Measurements from ENCODE around the gene PRXL2A. TPM values are rescaled to one million over a fixed set of nuclear protein-coding genes. Genes with fewer than 3 reads are reported as not detected.
"Not testable (repeated sequence)": the region's sequence is repeated elsewhere in the genome, so short reads cannot be mapped to it uniquely, and the experiment has no call there.

PRXL2A gene, protein sequence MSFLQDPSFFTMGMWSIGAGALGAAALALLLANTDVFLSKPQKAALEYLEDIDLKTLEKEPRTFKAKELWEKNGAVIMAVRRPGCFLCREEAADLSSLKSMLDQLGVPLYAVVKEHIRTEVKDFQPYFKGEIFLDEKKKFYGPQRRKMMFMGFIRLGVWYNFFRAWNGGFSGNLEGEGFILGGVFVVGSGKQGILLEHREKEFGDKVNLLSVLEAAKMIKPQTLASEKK
- total RNA-seq (2012; rRNA removed): 0.25 and 0.44 TPM in 2 replicates

- Histone ChIP-seq H3K4me3 (ENCODE audit: low read length) (peak within 1 kb of the TSS; percentile 60), H3K9ac (ENCODE audit: low read depth, low read length) (no peak within 1 kb of the TSS), H3K27me3 (ENCODE audit: control insufficient read depth, insufficient read depth, low read length) (peaks cover 46% of the 10 kb centered on the region), H3K36me3 (ENCODE audit: insufficient read depth, low read length) (no peaks in the 10 kb centered on the region), H3K4me2 (ENCODE audit: low read length) (peak within 1 kb of the TSS; percentile 64), H3K4me1 (ENCODE audit: control insufficient read depth, insufficient read depth, low read length) (peaks cover 6% of the 10 kb centered on the region), H3K9me3 (replicated peaks; ENCODE audit: low read length) (no peaks in the 10 kb centered on the region)
Observed at GRCh38 chr10:80408242-80409101, at the start of gene PRXL2A. Gene PRXL2A (plus strand): TSS chr10:80408551. CDS start chr10:80420468, 11,917 bp downstream.

DNA sequence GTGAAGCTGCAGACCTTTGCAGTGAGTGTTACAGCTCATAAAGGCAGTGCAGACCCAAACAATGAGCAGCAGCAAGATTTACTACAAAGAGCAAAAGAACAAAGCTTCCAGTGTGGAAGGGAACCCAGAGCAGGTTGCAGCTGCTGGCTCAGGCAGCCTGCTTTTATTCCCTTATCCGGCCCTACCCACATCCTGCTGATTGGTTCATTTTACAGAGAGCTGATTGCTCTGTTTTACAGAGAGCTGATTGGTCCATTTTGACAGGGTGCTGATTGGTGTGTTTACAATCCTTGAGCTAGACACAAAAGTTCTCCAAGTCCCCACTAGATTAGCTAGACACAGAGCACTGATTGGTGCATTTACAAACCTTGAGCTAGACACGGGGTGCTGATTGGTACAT is 49.4 kb upstream of the PRXL2A start:
- H3K27me3 ChIP-seq (ENCODE audit: control insufficient read depth, insufficient read depth, low read length): peaks cover 30% of the 10 kb centered on the region
- not testable (repeated sequence) for H3K9ac ChIP-seq (ENCODE audit: low read depth, low read length); H3K36me3 ChIP-seq (ENCODE audit: insufficient read depth, low read length); H3K4me2 ChIP-seq (ENCODE audit: low read length); H3K9me3 ChIP-seq (replicated peaks; ENCODE audit: low read length); H3K4me1 ChIP-seq (ENCODE audit: control insufficient read depth, insufficient read depth, low read length); H3K4me3 ChIP-seq (ENCODE audit: low read length)

DNA sequence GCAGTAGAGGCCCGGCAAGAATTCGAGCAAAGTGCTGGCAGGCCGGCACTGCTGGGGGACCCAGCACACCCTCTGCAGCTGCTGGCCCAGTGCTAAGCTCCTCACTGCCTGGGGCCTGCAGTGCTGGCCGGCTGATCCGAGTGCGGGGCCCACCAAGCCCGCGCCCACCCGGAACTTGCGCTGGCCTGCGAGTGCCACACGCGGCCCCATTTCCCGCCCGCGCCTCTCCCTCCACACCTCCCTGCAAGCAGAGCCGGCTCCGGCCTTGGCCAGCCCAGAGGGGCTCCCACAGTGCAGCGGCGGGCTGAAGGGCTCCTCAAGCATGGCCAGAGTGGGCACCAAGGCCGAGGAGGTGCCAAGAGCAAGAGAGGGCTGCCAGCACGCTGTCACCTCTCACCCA is 48.7 kb upstream of the PRXL2A start:
- no peaks in the 10 kb centered on the region for H3K36me3 ChIP-seq (ENCODE audit: insufficient read depth, low read length)
- H3K9ac ChIP-seq (ENCODE audit: low read depth, low read length): no peak overlapping the region
- H3K9me3 ChIP-seq (replicated peaks; ENCODE audit: low read length): no peaks in the 10 kb centered on the region
- peaks cover 26% of the 10 kb centered on the region for H3K27me3 ChIP-seq (ENCODE audit: control insufficient read depth, insufficient read depth, low read length)
- no peak overlapping the region for H3K4me2 ChIP-seq (ENCODE audit: low read length)
- no peaks in the 10 kb centered on the region for H3K4me1 ChIP-seq (ENCODE audit: control insufficient read depth, insufficient read depth, low read length)
- H3K4me3 ChIP-seq (ENCODE audit: low read length): no peak overlapping the region

- Histone ChIP-seq H3K4me3 (ENCODE audit: low read length) (no peak overlapping the region), H3K36me3 (ENCODE audit: insufficient read depth, low read length) (no peaks in the 10 kb centered on the region), H3K4me1 (ENCODE audit: control insufficient read depth, insufficient read depth, low read length) (no peaks in the 10 kb centered on the region), H3K9me3 (replicated peaks; ENCODE audit: low read length) (no peaks in the 10 kb centered on the region), H3K4me2 (ENCODE audit: low read length) (no peak overlapping the region), H3K9ac (ENCODE audit: low read depth, low read length) (no peak overlapping the region), H3K27me3 (ENCODE audit: control insufficient read depth, insufficient read depth, low read length) (no peaks in the 10 kb centered on the region)
Observed at GRCh38 chr10:80365510-80365909, 42.8 kb upstream of the PRXL2A start.

- Histone ChIP-seq H3K36me3 (ENCODE audit: insufficient read depth, low read length) (no peaks in the 10 kb centered on the region), H3K4me2 (ENCODE audit: low read length) (no peak overlapping the region), H3K9me3 (replicated peaks; ENCODE audit: low read length) (no peaks in the 10 kb centered on the region), H3K27me3 (ENCODE audit: control insufficient read depth, insufficient read depth, low read length) (peaks cover 6% of the 10 kb centered on the region), H3K9ac (ENCODE audit: low read depth, low read length) (no peak overlapping the region), H3K4me3 (ENCODE audit: low read length) (no peak overlapping the region), H3K4me1 (ENCODE audit: control insufficient read depth, insufficient read depth, low read length) (no peaks in the 10 kb centered on the region)
Observed at GRCh38 chr10:80371467-80371866, 36.9 kb upstream of the PRXL2A start.

GRCh38 chr10:80372675-80373074 is 35.7 kb upstream of the PRXL2A start:
- Histone ChIP-seq H3K9me3 (replicated peaks; ENCODE audit: low read length) (no peaks in the 10 kb centered on the region), H3K36me3 (ENCODE audit: insufficient read depth, low read length) (no peaks in the 10 kb centered on the region), H3K27me3 (ENCODE audit: control insufficient read depth, insufficient read depth, low read length) (peaks cover 6% of the 10 kb centered on the region), H3K4me1 (ENCODE audit: control insufficient read depth, insufficient read depth, low read length) (no peaks in the 10 kb centered on the region), H3K4me2 (ENCODE audit: low read length) (no peak overlapping the region), H3K4me3 (ENCODE audit: low read length) (no peak overlapping the region), H3K9ac (ENCODE audit: low read depth, low read length) (no peak overlapping the region)

GRCh38 chr10:80373502-80373901 is 34.8 kb upstream of the PRXL2A start:
- Histone ChIP-seq H3K4me3 (ENCODE audit: low read length) (no peak overlapping the region), H3K27me3 (ENCODE audit: control insufficient read depth, insufficient read depth, low read length) (peaks cover 6% of the 10 kb centered on the region), H3K4me1 (ENCODE audit: control insufficient read depth, insufficient read depth, low read length) (no peaks in the 10 kb centered on the region), H3K4me2 (ENCODE audit: low read length) (no peak overlapping the region), H3K9me3 (replicated peaks; ENCODE audit: low read length) (no peaks in the 10 kb centered on the region), H3K36me3 (ENCODE audit: insufficient read depth, low read length) (no peaks in the 10 kb centered on the region), H3K9ac (ENCODE audit: low read depth, low read length) (no peak overlapping the region)

DNA sequence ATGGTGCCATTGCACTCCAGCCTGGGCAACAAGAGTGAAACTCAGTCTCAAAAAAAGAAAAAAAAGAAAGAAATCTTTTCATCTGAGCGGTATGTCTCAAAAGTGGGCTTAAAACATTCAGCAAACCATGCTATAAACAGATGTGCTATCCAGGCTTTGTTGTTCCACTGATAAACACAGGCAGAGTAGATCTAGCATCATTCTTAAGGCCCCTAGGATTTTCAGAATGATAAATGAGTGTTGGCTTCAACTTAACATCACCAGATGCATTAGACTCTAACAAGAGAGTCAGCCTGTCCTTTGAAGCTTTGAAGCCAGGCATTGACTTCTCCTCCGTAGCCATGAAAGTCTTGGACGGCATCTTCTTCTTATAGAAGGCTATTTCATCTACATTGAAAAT is 28.6 kb upstream of the PRXL2A start:
- H3K4me2 ChIP-seq (ENCODE audit: low read length): no peak overlapping the region
- no peaks in the 10 kb centered on the region for H3K4me1 ChIP-seq (ENCODE audit: control insufficient read depth, insufficient read depth, low read length)
- H3K36me3 ChIP-seq (ENCODE audit: insufficient read depth, low read length): no peaks in the 10 kb centered on the region
- no peak overlapping the region for H3K9ac ChIP-seq (ENCODE audit: low read depth, low read length)
- no peaks in the 10 kb centered on the region for H3K27me3 ChIP-seq (ENCODE audit: control insufficient read depth, insufficient read depth, low read length)
- H3K4me3 ChIP-seq (ENCODE audit: low read length): no peak overlapping the region
- H3K9me3 ChIP-seq (replicated peaks; ENCODE audit: low read length): no peaks in the 10 kb centered on the region

DNA sequence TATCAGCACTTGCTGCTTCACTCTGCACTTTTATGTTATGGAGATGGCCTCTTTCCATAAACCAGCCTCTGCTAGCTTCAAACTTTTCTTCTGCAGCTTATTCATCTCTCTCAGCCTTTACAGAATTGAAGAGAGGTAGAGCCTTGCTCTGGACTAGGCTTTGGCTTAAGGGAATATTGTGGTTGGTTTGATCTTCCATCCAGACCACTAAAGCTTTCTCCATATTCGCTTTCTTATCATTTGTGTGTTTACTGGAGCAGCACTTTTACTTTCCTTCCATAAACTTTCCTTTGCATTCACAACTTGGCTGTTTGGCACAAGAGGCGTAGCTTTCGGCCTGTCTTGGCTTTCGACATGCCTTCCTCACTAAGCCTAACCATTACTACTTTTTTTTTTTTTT is 28.2 kb upstream of the PRXL2A start:
- no peaks in the 10 kb centered on the region for H3K36me3 ChIP-seq (ENCODE audit: insufficient read depth, low read length)
- H3K4me2 ChIP-seq (ENCODE audit: low read length): no peak overlapping the region
- H3K4me1 ChIP-seq (ENCODE audit: control insufficient read depth, insufficient read depth, low read length): no peaks in the 10 kb centered on the region

GRCh38 chr10:80382989-80383388 is 25.4 kb upstream of the PRXL2A start:
- Histone ChIP-seq H3K4me1 (ENCODE audit: control insufficient read depth, insufficient read depth, low read length) (no peaks in the 10 kb centered on the region), H3K4me2 (ENCODE audit: low read length) (no peak overlapping the region), H3K9me3 (replicated peaks; ENCODE audit: low read length) (no peaks in the 10 kb centered on the region), H3K27me3 (ENCODE audit: control insufficient read depth, insufficient read depth, low read length) (no peaks in the 10 kb centered on the region), H3K9ac (ENCODE audit: low read depth, low read length) (no peak overlapping the region), H3K36me3 (ENCODE audit: insufficient read depth, low read length) (no peaks in the 10 kb centered on the region), H3K4me3 (ENCODE audit: low read length) (no peak overlapping the region)

More for the DNA sequence above, 28.2 kb upstream of the PRXL2A start:
- no peaks in the 10 kb centered on the region for H3K9me3 ChIP-seq (replicated peaks; ENCODE audit: low read length)
- H3K4me3 ChIP-seq (ENCODE audit: low read length): no peak overlapping the region
- H3K27me3 ChIP-seq (ENCODE audit: control insufficient read depth, insufficient read depth, low read length): no peaks in the 10 kb centered on the region
- no peak overlapping the region for H3K9ac ChIP-seq (ENCODE audit: low read depth, low read length)

DNA sequence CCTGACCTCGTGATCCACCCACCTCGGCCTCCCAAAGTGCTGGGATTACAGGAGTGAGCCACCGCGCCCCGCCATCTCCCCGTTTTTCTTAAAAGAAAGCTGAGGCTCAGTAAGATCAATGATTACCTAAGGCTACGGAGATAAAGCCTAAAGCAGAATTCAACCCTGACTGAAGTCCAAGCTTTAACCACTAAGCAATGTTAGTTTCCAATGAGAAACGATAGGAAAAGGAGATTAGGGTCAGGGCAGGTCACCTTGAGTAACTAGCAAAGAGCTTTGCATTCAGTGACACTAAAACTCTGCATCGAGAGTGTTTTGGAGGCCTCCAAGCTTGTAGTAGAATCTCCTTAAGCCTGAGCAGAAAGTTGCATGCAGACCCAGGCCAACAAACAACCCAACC is 17.6 kb upstream of the PRXL2A start:
- no peaks in the 10 kb centered on the region for H3K27me3 ChIP-seq (ENCODE audit: control insufficient read depth, insufficient read depth, low read length)
- H3K9me3 ChIP-seq (replicated peaks; ENCODE audit: low read length): no peaks in the 10 kb centered on the region
- H3K36me3 ChIP-seq (ENCODE audit: insufficient read depth, low read length): no peaks in the 10 kb centered on the region
- H3K9ac ChIP-seq (ENCODE audit: low read depth, low read length): no peak overlapping the region
- no peaks in the 10 kb centered on the region for H3K4me1 ChIP-seq (ENCODE audit: control insufficient read depth, insufficient read depth, low read length)
- H3K4me3 ChIP-seq (ENCODE audit: low read length): no peak overlapping the region
- H3K4me2 ChIP-seq (ENCODE audit: low read length): no peak overlapping the region

GRCh38 chr10:80392250-80392649 is 16.1 kb upstream of the PRXL2A start:
- H3K27me3 ChIP-seq (ENCODE audit: control insufficient read depth, insufficient read depth, low read length): no peaks in the 10 kb centered on the region
- H3K4me3 ChIP-seq (ENCODE audit: low read length): no peak overlapping the region
- no peaks in the 10 kb centered on the region for H3K9me3 ChIP-seq (replicated peaks; ENCODE audit: low read length)
- H3K36me3 ChIP-seq (ENCODE audit: insufficient read depth, low read length): no peaks in the 10 kb centered on the region
- no peak overlapping the region for H3K4me2 ChIP-seq (ENCODE audit: low read length)
- H3K9ac ChIP-seq (ENCODE audit: low read depth, low read length): no peak overlapping the region
- no peaks in the 10 kb centered on the region for H3K4me1 ChIP-seq (ENCODE audit: control insufficient read depth, insufficient read depth, low read length)

All from skeletal muscle satellite cell (primary cell).